K562 (cell line): ENCODE results near the gene ITGA11. TPM values are rescaled to one million over a fixed set of nuclear protein-coding genes. Genes with fewer than 3 reads are reported as not detected.
A peak's percentile ranks its signal among the peaks of the same experiment; 100 is the strongest.

Experiments
- ADNP ChIP-seq: fragments of 200-800 bp; sonication (Bioruptor generic); IDR thresholded peaks from 2 replicates; pipeline ENCODE4 v1.6.1; 2016; ENCODE audit warnings: missing genetic modification characterization, missing compliant biosample characterization
- BDP1 ChIP-seq: IDR thresholded peaks from 3 replicates; pipeline ENCODE4 v1.6.1; 2011; ENCODE audit not compliant: insufficient read length, insufficient read depth
- DPF2 ChIP-seq: fragments of 450-650 bp; IDR thresholded peaks from 2 replicates; pipeline ENCODE4 v1.6.1; 2016
- FOXJ2 ChIP-seq: fragments of 200-800 bp; sonication (Bioruptor generic); IDR thresholded peaks from 2 replicates; pipeline ENCODE4 v1.6.1; 2016; ENCODE audit warnings: missing genetic modification characterization, missing compliant biosample characterization
- FOXM1 ChIP-seq, 2 experiments: fragments of 450-650 bp in 1 of 2; sonication (generic) in 1 of 2; formaldehyde crosslinking in 1 of 2; IDR thresholded peaks; 2 replicates each; pipeline versions ENCODE4 v1.6.1 to v1.9.0; 2017 to 2022; ENCODE audit warnings: low read depth in 2 of 2, mild to moderate bottlenecking in 2 of 2, missing genetic modification reagents in 1 of 2, moderate library complexity in 1 of 2
- GTF3C2 ChIP-seq: IDR thresholded peaks from 3 replicates; pipeline ENCODE4 v1.6.1; 2011; ENCODE audit warnings: borderline replicate concordance, mild to moderate bottlenecking, moderate library complexity; ENCODE audit not compliant: insufficient read length; ENCODE audit errors: extremely low read depth
- HMBOX1 ChIP-seq: sonication (generic); IDR thresholded peaks from 2 replicates; pipeline ENCODE4 v1.6.1; 2016
- KDM4B ChIP-seq, 2 experiments: fragments of 450-650 bp in 1 of 2; sonication (generic) in 1 of 2; IDR thresholded peaks; 2 replicates each; pipeline ENCODE4 v1.6.1; 2016 to 2017; ENCODE audit warnings: borderline replicate concordance in 2 of 2, antibody characterized with exemption in 1 of 2, low read depth in 1 of 2, mild to moderate bottlenecking in 1 of 2
- KLF1 ChIP-seq: fragments of 450-650 bp; IDR thresholded peaks from 2 replicates; pipeline ENCODE4 v1.6.1; 2016; ENCODE audit warnings: missing genetic modification characterization, missing compliant biosample characterization
- MTA3 ChIP-seq: fragments of 450-650 bp; formaldehyde crosslinking; IDR thresholded peaks from 2 replicates; pipeline ENCODE4 v1.6.1; 2017; ENCODE audit warnings: mild to moderate bottlenecking, borderline replicate concordance
- MYNN ChIP-seq, 2 experiments: sonication (generic); formaldehyde crosslinking in 1 of 2; IDR thresholded peaks; 2 replicates each; pipeline versions ENCODE4 v1.5.0 to v1.6.1; 2016 to 2020; ENCODE audit warnings: antibody characterized with exemption in 1 of 2, missing genetic modification reagents in 1 of 2
- NR2C1 ChIP-seq, 2 experiments: fragments of 450-650 bp; IDR thresholded peaks; 2 replicates each; pipeline ENCODE4 v1.6.1; 2017; ENCODE audit warnings: mild to moderate bottlenecking in 2 of 2, antibody characterized with exemption in 1 of 2, inconsistent platforms in 1 of 2, missing compliant biosample characterization in 1 of 2, missing genetic modification characterization in 1 of 2
- NR3C1 ChIP-seq: sonication (generic); formaldehyde crosslinking; IDR thresholded peaks from 2 replicates; pipeline ENCODE4 v1.8.1; 2022; ENCODE audit warnings: missing genetic modification reagents
- PCBP2 ChIP-seq: fragments of 200-400 bp; formaldehyde crosslinking; IDR thresholded peaks from 2 replicates; pipeline ENCODE4 v1.6.1; 2018; ENCODE audit warnings: low read length, low read depth, mild to moderate bottlenecking, moderate library complexity; ENCODE audit not compliant: poor library complexity, severe bottlenecking
- PHTF2 ChIP-seq: fragments of 250-450 bp; sonication (Bioruptor Pico); IDR thresholded peaks from 2 replicates; pipeline ENCODE4 v1.5.0; 2021; ENCODE audit warnings: mild to moderate bottlenecking
- POU5F1 ChIP-seq: fragments of 150-350 bp; IDR thresholded peaks from 2 replicates; pipeline ENCODE4 v1.6.1; 2014; ENCODE audit warnings: borderline replicate concordance, low read length, low read depth, mild to moderate bottlenecking; ENCODE audit not compliant: partially characterized antibody
- SMARCC2 ChIP-seq: fragments of 450-650 bp; IDR thresholded peaks from 2 replicates; pipeline ENCODE4 v1.6.1; 2017; ENCODE audit warnings: antibody characterized with exemption, moderate library complexity, mild to moderate bottlenecking, low read depth
- SNAPC5 ChIP-seq: fragments of 250-450 bp; sonication (Bioruptor Pico); IDR thresholded peaks from 2 replicates; pipeline ENCODE4 v1.8.0; 2021; ENCODE audit warnings: moderate library complexity, mild to moderate bottlenecking, inconsistent platforms
- SREBF1 ChIP-seq: fragments of 150-350 bp; IDR thresholded peaks from 2 replicates; pipeline ENCODE4 v1.6.1; 2014; ENCODE audit warnings: antibody characterized with exemption, low read depth, low read length, borderline replicate concordance
- ZBTB34 ChIP-seq: fragments of 250-450 bp; sonication (Bioruptor Pico); IDR thresholded peaks from 2 replicates; pipeline ENCODE4 v1.8.0; 2021; ENCODE audit warnings: mild to moderate bottlenecking, moderate library complexity
- ZNF175 ChIP-seq: fragments of 200-800 bp; sonication (Bioruptor generic); IDR thresholded peaks from 2 replicates; pipeline ENCODE4 v1.6.1; 2016; ENCODE audit warnings: low read depth, mild to moderate bottlenecking, missing genetic modification characterization, missing compliant biosample characterization
- ZNF184 ChIP-seq: sonication (generic); formaldehyde crosslinking; IDR thresholded peaks from 2 replicates; pipeline ENCODE4 v1.5.0; 2020; ENCODE audit warnings: missing genetic modification reagents
- ZNF24 ChIP-seq: fragments of 450-650 bp; IDR thresholded peaks from 2 replicates; pipeline ENCODE4 v1.6.1; 2016
- ZNF57 ChIP-seq: fragments of 450-650 bp; formaldehyde crosslinking; IDR thresholded peaks from 2 replicates; pipeline ENCODE4 v1.4.0; 2020; ENCODE audit warnings: mild to moderate bottlenecking, moderate library complexity
- ZNF830 ChIP-seq: fragments of 250-450 bp; sonication (Bioruptor Pico); IDR thresholded peaks from 2 replicates; pipeline ENCODE4 v1.5.0; 2021; ENCODE audit warnings: mild to moderate bottlenecking
- polyA plus RNA-seq, 8 experiments: library from polyadenylated mRNA; depleted of rRNA in 4 of 8; stranded (reverse) in 5 of 8; unstranded in 3 of 8; fragments of >200 nt; fragmentation: Nextera tagmentation in 2 of 8; fragmentation: Illumina TruSeq in 1 of 8; extraction: Ambion mirVana in 2 of 8; extraction: Trizol in 1 of 8; gene quantifications; 2 replicates each; pipeline versions ENCODE4 v1.2.1 to v1.2.3, GENCODE V29; 2011 to 2014; ENCODE audit warnings: inconsistent platforms in 1 of 8, missing spikeins in 1 of 8
- total RNA-seq, 7 experiments: library from RNA; depleted of rRNA in 6 of 7; stranded (reverse); fragments of >200 nt in 6 of 7; fragmentation: Illumina TruSeq in 2 of 7; extraction: Trizol in 2 of 7; gene quantifications; 2 replicates each; pipeline versions ENCODE4 v1.2.1 to v1.2.3, GENCODE V29; 2011 to 2021; ENCODE audit warnings: low replicate concordance in 1 of 7

ITGA11 gene
- total and polyA plus RNA-seq, 9 of the 15 experiments (the other 6 are each of a cell fraction or from before 2014, with no cell fraction given), result 0.01 TPM; not detected in 8

GRCh38 chr15:68463996-68464395 lies 32.0 kb upstream of the ITGA11 start (continued):
- TF ChIP-seq GTF3C2 (no peak), DPF2 (peak; percentile 30; the same call in 1 of the 2 replicates), SMARCC2 (no peak; the same call in 1 of the 2 replicates), ZNF24 (no peak), ZNF830 (no peak), ZBTB34 (CRISPR knock-in tag) (no peak), POU5F1 (no peak), HMBOX1 (peak; percentile 59; the same call in 1 of the 2 replicates), MYNN (IDR thresholded peaks at IDR 0.05) (no peak), MYNN (CRISPR knock-in tag; IDR thresholded peaks at IDR 0.05) (no peak), ZNF184 (CRISPR knock-in tag) (no peak), NR3C1 (CRISPR knock-in tag) (no peak), SNAPC5 (CRISPR knock-in tag) (no peak), MTA3 (no peak), NR2C1 (IDR thresholded peaks at IDR 0.05) (no peak), NR2C1 (tag; IDR thresholded peaks at IDR 0.05) (peak; percentile 51), BDP1 (no peak), PCBP2 (no peak), ADNP (tag) (no peak), FOXJ2 (0 out of 2 replicates have a peak, but pooled peaks have one; percentile 43), ZNF175 (peak; percentile 27; the same call in 1 of the 2 replicates), SREBF1 (no peak), PHTF2 (CRISPR knock-in tag) (no peak), FOXM1 (IDR thresholded peaks at IDR 0.05; ENCODE audit: low read depth) (no peak), FOXM1 (CRISPR knock-in tag; IDR thresholded peaks at IDR 0.05; ENCODE audit: low read depth) (no peak), KDM4B (IDR thresholded peaks at IDR 0.05; ENCODE audit: borderline replicate concordance in 2 of 2, low read depth in 1 of 2) (no peak), ZNF57 (CRISPR knock-in tag) (no peak), KLF1 (tag) (no peak)
